DOHH2 (cell line): ENCODE data around the gene CDH5.

Experiments
- H3F3A ChIP-seq: fragments of 200-600 bp; sonication (generic), shearing (Covaris generic); 2 replicates; pipeline ENCODE4 v1.6.0; 2016; ENCODE audit warnings: antibody characterized with exemption, mild to moderate bottlenecking; ENCODE audit not compliant: control insufficient read depth, insufficient read depth
- H3K27ac ChIP-seq: fragments of 200-600 bp; sonication (generic); 2 replicates; pipeline ENCODE4 v1.5.1; 2014; ENCODE audit warnings: low read depth, mild to moderate bottlenecking, low read length, moderate library complexity
- H3K27me3 ChIP-seq: fragments of 200-600 bp; sonication (generic); 2 replicates; pipeline ENCODE4 v1.6.1; 2014; ENCODE audit warnings: mild to moderate bottlenecking, low read length, mixed read lengths; ENCODE audit not compliant: control insufficient read depth
- H3K36me3 ChIP-seq: fragments of 200-600 bp; sonication (generic); 2 replicates; pipeline ENCODE4 v1.6.1; 2014; ENCODE audit warnings: mild to moderate bottlenecking, low read length, moderate library complexity, mixed read lengths; ENCODE audit not compliant: control insufficient read depth
- H3K4me1 ChIP-seq: fragments of 200-600 bp; sonication (generic); 2 replicates; pipeline ENCODE4 v1.6.1; 2014; ENCODE audit warnings: mild to moderate bottlenecking, low read length, mixed read lengths; ENCODE audit not compliant: control insufficient read depth
- H3K4me2 ChIP-seq: fragments of 200-600 bp; sonication (generic); 2 replicates; pipeline ENCODE4 v1.6.0; 2014; ENCODE audit warnings: mild to moderate bottlenecking, low read length, moderate library complexity
- H3K4me3 ChIP-seq: fragments of 200-600 bp; sonication (generic); 2 replicates; pipeline ENCODE4 v1.5.1; 2014; ENCODE audit warnings: mild to moderate bottlenecking, low read length, mixed read lengths
- H3K79me2 ChIP-seq: fragments of 200-600 bp; sonication (generic); 2 replicates; pipeline ENCODE4 v1.6.1; 2014; ENCODE audit warnings: mild to moderate bottlenecking, low read length, mixed read lengths; ENCODE audit not compliant: control insufficient read depth
- H3K9me2 ChIP-seq: fragments of 200-600 bp; sonication (generic); replicated peaks from 2 replicates; pipeline ENCODE4 v1.6.1; 2014; ENCODE audit warnings: mild to moderate bottlenecking, low read length, mixed read lengths; ENCODE audit not compliant: control insufficient read depth
- H3K9me3 ChIP-seq: fragments of 200-600 bp; sonication (generic); 2 replicates; pipeline ENCODE4 v1.6.1; 2014; ENCODE audit warnings: antibody characterized with exemption, low read length, mixed read lengths; ENCODE audit not compliant: control insufficient read depth, insufficient read depth
- H4K20me1 ChIP-seq: fragments of 200-600 bp; sonication (generic); 2 replicates; pipeline ENCODE4 v1.6.0; 2014; ENCODE audit warnings: low read depth, mild to moderate bottlenecking, antibody characterized with exemption, low read length, moderate library complexity; ENCODE audit not compliant: control insufficient read depth, insufficient read depth
- CTCF ChIP-seq: fragments of 200-600 bp; sonication (generic); IDR thresholded peaks from one replicate; pipeline ENCODE4 v1.5.1; 2014; ENCODE audit warnings: antibody characterized with exemption, mild to moderate bottlenecking, low read depth, low read length; ENCODE audit not compliant: poor library complexity, severe bottlenecking
- EZH2phosphoT487 ChIP-seq: fragments of 200-600 bp; sonication (generic); IDR thresholded peaks from 2 replicates; pipeline ENCODE4 v1.6.1; 2017; ENCODE audit warnings: borderline replicate concordance, mild to moderate bottlenecking, antibody characterized with exemption, low read length, moderate library complexity, mixed read lengths

Gene CDH5

GRCh38 chr16:66385415-66385814, 18.9 kb downstream of the CDH5 start:
- TF ChIP-seq EZH2phosphoT487 (no peak), CTCF (no peak)

GRCh38 chr16:66386629-66387622, 20.4 kb downstream of the CDH5 start:
- no peak for TF ChIP-seq CTCF
- no peak for TF ChIP-seq EZH2phosphoT487

More at GRCh38 chr16:66385415-66385814, 18.9 kb downstream of the CDH5 start:
- no peaks in the 10 kb centered on the region for H3F3A ChIP-seq
- H3K9me3 ChIP-seq = no peaks in the 10 kb centered on the region
- no peak overlapping the region for H3K27ac ChIP-seq
- no peaks in the 10 kb centered on the region for H3K4me1 ChIP-seq
- no peaks in the 10 kb centered on the region for H3K79me2 ChIP-seq
- no peak overlapping the region for H3K4me3 ChIP-seq
- no peaks in the 10 kb centered on the region for H3K36me3 ChIP-seq
- no peaks in the 10 kb centered on the region for H4K20me1 ChIP-seq
- H3K4me2 ChIP-seq = no peak overlapping the region
- H3K27me3 ChIP-seq = no peaks in the 10 kb centered on the region
- H3K9me2 ChIP-seq = no peaks in the 10 kb centered on the region

GRCh38 chr16:66387817-66388332, 21.4 kb downstream of the CDH5 start:
- Histone ChIP-seq H3K36me3 (no peaks in the 10 kb centered on the region), H3K9me2 (no peaks in the 10 kb centered on the region), H3K79me2 (no peaks in the 10 kb centered on the region), H3K4me2 (no peak overlapping the region), H4K20me1 (no peaks in the 10 kb centered on the region), H3K27me3 (no peaks in the 10 kb centered on the region), H3K4me3 (no peak overlapping the region), H3K27ac (no peak overlapping the region), H3K4me1 (no peaks in the 10 kb centered on the region), H3F3A (no peaks in the 10 kb centered on the region), H3K9me3 (no peaks in the 10 kb centered on the region)
- no peak for TF ChIP-seq CTCF
- TF ChIP-seq EZH2phosphoT487 = no peak

More at GRCh38 chr16:66386629-66387622, 20.4 kb downstream of the CDH5 start:
- H3K4me1 ChIP-seq = no peaks in the 10 kb centered on the region
- no peak overlapping the region for H3K4me3 ChIP-seq
- H3K27ac ChIP-seq = no peak overlapping the region
- no peaks in the 10 kb centered on the region for H3K36me3 ChIP-seq
- H3K9me3 ChIP-seq = no peaks in the 10 kb centered on the region
- H3F3A ChIP-seq = no peaks in the 10 kb centered on the region
- H3K4me2 ChIP-seq = no peak overlapping the region
- no peaks in the 10 kb centered on the region for H3K79me2 ChIP-seq
- no peaks in the 10 kb centered on the region for H4K20me1 ChIP-seq
- no peaks in the 10 kb centered on the region for H3K27me3 ChIP-seq
- H3K9me2 ChIP-seq = no peaks in the 10 kb centered on the region
